CD4-positive, alpha-beta T cell (primary cell): Measurements from ENCODE around the gene NFE2. TPM values are rescaled to one million over a fixed set of nuclear protein-coding genes. Genes with fewer than 3 reads are reported as not detected.

Experiments
- ATAC-seq: fragments of 200-7000 bp; cut with Tn5 transposase; one replicate; pipeline ENCODE4 v1.10.0; 2022; ENCODE audit warnings: mild to moderate bottlenecking; ENCODE audit not compliant: poor library complexity
- CTCF ChIA-PET: fragments of 350-600 bp; sonication (Branson Sonifier 250); formaldehyde crosslinking; loops from one replicate; lab custom pipeline; 2021; ENCODE audit warnings: antibody characterized with exemption, inconsistent platforms; lab: Charles Lee
- POLR2A ChIA-PET: fragments of 350-600 bp; sonication (Branson Sonifier 250); formaldehyde crosslinking; loops from one replicate; lab custom pipeline; 2021; ENCODE audit warnings: antibody characterized with exemption, inconsistent platforms; lab: Charles Lee
- DNase-seq, 14 experiments: peaks; one replicate each; pipeline ENCODE4 v3.0.0-alpha.2; 2013 to 2020; ENCODE audit warnings: mixed read lengths in 2 of 14
- H3K27ac ChIP-seq, 2 donors: one replicate each; pipeline versions ENCODE4 v1.5.1 to v1.7.0; 2013; ENCODE audit warnings: low read length in 2 of 2, low read depth in 1 of 2, mild to moderate bottlenecking in 1 of 2
- H3K27me3 ChIP-seq, 2 experiments: 1 replicate in 1 of 2; 2 replicates in 1 of 2; pipeline versions ENCODE4 v1.6.1 to v1.7.0; 2013; ENCODE audit warnings: low read length in 2 of 2, control low read depth in 1 of 2, mild to moderate bottlenecking in 1 of 2, moderate library complexity in 1 of 2; ENCODE audit not compliant: insufficient read depth in 2 of 2, control insufficient read depth in 1 of 2
- H3K36me3 ChIP-seq: one replicate; pipeline ENCODE4 v1.6.1; 2013; ENCODE audit warnings: low read length, control low read depth; ENCODE audit not compliant: insufficient read depth
- H3K4me1 ChIP-seq: one replicate; pipeline ENCODE4 v1.6.1; 2013; ENCODE audit warnings: low read length, control low read depth; ENCODE audit not compliant: insufficient read depth
- H3K4me3 ChIP-seq: one replicate; pipeline ENCODE4 v1.5.1; 2013; ENCODE audit warnings: mild to moderate bottlenecking, low read length, moderate library complexity
- H3K9me3 ChIP-seq, 2 experiments: 1 replicate in 1 of 2; 2 replicates in 1 of 2; pipeline versions ENCODE4 v1.6.1 to v1.7.0; 2013; ENCODE audit warnings: low read length in 2 of 2, mild to moderate bottlenecking in 2 of 2, control low read depth in 1 of 2, moderate library complexity in 1 of 2; ENCODE audit not compliant: control insufficient read depth in 1 of 2, insufficient read depth in 1 of 2
- H3K27ac Mint-ChIP-seq: one replicate; pipeline ENCODE4 v1.8.0; 2020; ENCODE audit warnings: mixed read lengths
- H3K27me3 Mint-ChIP-seq: one replicate; pipeline ENCODE4 v1.8.0; 2021; ENCODE audit warnings: mixed read lengths
- H3K36me3 Mint-ChIP-seq: one replicate; pipeline ENCODE4 v1.8.0; 2021; ENCODE audit warnings: low read depth, mixed read lengths
- H3K4me1 Mint-ChIP-seq: one replicate; pipeline ENCODE4 v1.8.0; 2021; ENCODE audit warnings: low read depth, mixed read lengths
- H3K4me3 Mint-ChIP-seq: one replicate; pipeline ENCODE4 v1.8.0; 2020; ENCODE audit warnings: mild to moderate bottlenecking, mixed read lengths
- H3K9me3 Mint-ChIP-seq: one replicate; pipeline ENCODE4 v1.8.0; 2020; ENCODE audit warnings: mixed read lengths
- CTCF ChIP-seq: fragments of 200-600 bp; IDR thresholded peaks from one replicate; pipeline ENCODE4 v1.8.0; 2022; ENCODE audit warnings: antibody characterized with exemption, mild to moderate bottlenecking
- intact Hi-C, 2 experiments: fragments of 100-400 bp; cut with DNase I in 1 of 2; cut with micrococcal nuclease in 1 of 2; formaldehyde crosslinking; loops; one replicate each; pipeline versions ENCODE4 v1.15.1 to v1.9.0; 2023 to 2025; cut with DNase I, micrococcal nuclease
- total RNA-seq, 174 experiments: library from RNA in 2 of 174; stranded (reverse) in 2 of 174; gene quantifications; one replicate each; pipeline ENCODE4 v1.2.3 and lab custom pipeline; 2021 to 2026

The NFE2 gene
- total RNA-seq, 2 experiments from 2014 or later = 0.20 TPM; not detected in 1

GRCh38 chr12:54301428-54302048, 723 bp upstream of the NFE2 start:
- Histone ChIP-seq H3K36me3 (no peaks in the 10 kb centered on the region), H3K4me3 (no peak overlapping the region), H3K27ac (no peak overlapping the region), H3K9me3 (peaks cover 0 to 12% of the 10 kb centered on the region in 2 experiments), H3K27me3 (peaks cover 27 to 39% of the 10 kb centered on the region in 2 experiments), H3K4me1 (peaks cover 35% of the 10 kb centered on the region)
- no peak for DNase-seq
- H3K27me3 Mint-ChIP-seq = peaks cover 61% of the 10 kb centered on the region
- no peak overlapping the region for H3K4me3 Mint-ChIP-seq
- intact Hi-C loops = no loop called here
- no peak for ATAC-seq
- CTCF ChIA-PET = interaction anchor here (1.4 kb wide), 1 partner anchor 34 kb away, joined by 3 read pairs; no protein-coding TSS in a partner anchor
- peaks cover 26% of the 10 kb centered on the region for H3K4me1 Mint-ChIP-seq
- TF ChIP-seq CTCF = no peak
- no peaks in the 10 kb centered on the region for H3K36me3 Mint-ChIP-seq
- no peaks in the 10 kb centered on the region for H3K9me3 Mint-ChIP-seq
- POLR2A ChIA-PET = interaction anchor here (1.4 kb wide), 1 partner anchor 9 kb away, joined by 5 read pairs; no protein-coding TSS in a partner anchor
- H3K27ac Mint-ChIP-seq = no peak overlapping the region

GRCh38 chr12:54300225-54300731, 537 bp downstream of the NFE2 start:
- Mint-ChIP-seq H3K27ac (no peak overlapping the region), H3K4me1 (peaks cover 26% of the 10 kb centered on the region), H3K27me3 (peaks cover 61% of the 10 kb centered on the region), H3K9me3 (no peaks in the 10 kb centered on the region), H3K4me3 (no peak overlapping the region), H3K36me3 (no peaks in the 10 kb centered on the region)
- intact Hi-C loops = no loop called here
- peaks cover 27 to 39% of the 10 kb centered on the region in 2 experiments for H3K27me3 ChIP-seq
- no peak overlapping the region for H3K27ac ChIP-seq
- no peaks in the 10 kb centered on the region for H3K36me3 ChIP-seq
- ChIA-PET CTCF (no interaction called here), POLR2A (interaction anchor here (0.7 to 1.4 kb wide), 5 partner anchors 14 to 197 kb away, joined by 3 to 5 read pairs (median 3); partner anchors contain the start of genes HNRNPA1 and NCKAP1L)
- H3K9me3 ChIP-seq = peaks cover 0 to 12% of the 10 kb centered on the region in 2 experiments
- no peak for DNase-seq
- no peak for ATAC-seq
- H3K4me1 ChIP-seq = peaks cover 35% of the 10 kb centered on the region
- no peak for TF ChIP-seq CTCF
- peak overlapping the region; percentile 27 for H3K4me3 ChIP-seq

GRCh38 chr12:54299515-54300224, 1.1 kb downstream of the NFE2 start:
- intact Hi-C loops = no loop called here
- CTCF ChIA-PET = interaction anchor here (1.8 kb wide), 1 partner anchor 69 kb away, joined by 5 read pairs; no protein-coding TSS in a partner anchor
- POLR2A ChIA-PET = interaction anchor here (0.7 to 1.4 kb wide), 6 partner anchors 13 to 198 kb away, joined by 3 to 5 read pairs (median 3); partner anchors contain the start of genes HNRNPA1 and NCKAP1L
- peaks cover 26% of the 10 kb centered on the region for H3K4me1 Mint-ChIP-seq
- TF ChIP-seq CTCF = no peak
- H3K27ac Mint-ChIP-seq = no peak overlapping the region
- Histone ChIP-seq H3K9me3 (peaks cover 0 to 12% of the 10 kb centered on the region in 2 experiments), H3K27ac (no peak overlapping the region), H3K36me3 (no peaks in the 10 kb centered on the region), H3K4me3 (peak overlapping the region; percentile 27), H3K27me3 (peaks cover 27 to 38% of the 10 kb centered on the region in 2 experiments), H3K4me1 (peaks cover 35% of the 10 kb centered on the region)
- no peaks in the 10 kb centered on the region for H3K36me3 Mint-ChIP-seq
- DNase-seq (no peak), ATAC-seq (no peak)
- H3K27me3 Mint-ChIP-seq = peaks cover 60% of the 10 kb centered on the region
- no peak overlapping the region for H3K4me3 Mint-ChIP-seq
- no peaks in the 10 kb centered on the region for H3K9me3 Mint-ChIP-seq
